Mucosa of descending colon (tissue), 3 donors: ENCODE data around the gene LRP10. TPM values are rescaled to one million over a fixed set of nuclear protein-coding genes. Genes with fewer than 3 reads are reported as not detected.

Source experiments
- ATAC-seq: fragments of 200-7000 bp; cut with Tn5 transposase; one replicate; pipeline ENCODE4 v1.9.1; 2020; ENCODE audit warnings: mild to moderate bottlenecking, moderate library complexity
- DNase-seq, 3 donors: peaks; one replicate each; pipeline ENCODE4 v3.0.0-alpha.2; 2020
- H3K36me3 ChIP-seq: fragments of 200-600 bp; one replicate; pipeline ENCODE4 v1.8.0; 2021; ENCODE audit warnings: low read depth, mild to moderate bottlenecking
- H3K4me1 ChIP-seq: fragments of 200-600 bp; one replicate; pipeline ENCODE4 v1.8.0; 2021; ENCODE audit warnings: low read depth, mild to moderate bottlenecking
- H3K4me3 ChIP-seq: fragments of 200-600 bp; one replicate; pipeline ENCODE4 v1.8.0; 2021; ENCODE audit warnings: mild to moderate bottlenecking
- H3K9me3 ChIP-seq: fragments of 200-600 bp; one replicate; pipeline ENCODE4 v1.8.0; 2021; ENCODE audit warnings: mild to moderate bottlenecking
- intact Hi-C, 2 donors: fragments of 100-400 bp; cut with DNase I in 1 of 2; cut with micrococcal nuclease in 1 of 2; formaldehyde crosslinking; loops; one replicate each; pipeline versions ENCODE4 v1.11.0 to v1.11.1; 2022; cut with DNase I, micrococcal nuclease
- total RNA-seq, 3 donors: library from RNA; stranded (reverse); fragmentation: NEBNext Ultra II Directional in 2 of 3; extraction: Animal tissue kit (Norgen Biotek cat#: 25700) in 2 of 3; gene quantifications; one replicate each; pipeline versions ENCODE4 v1.2.1 to v1.2.4, GENCODE V29; 2021 to 2023
- TF ChIP-seq, protein P1 (sequence below): fragments of 200-600 bp; IDR thresholded peaks from one replicate; pipeline ENCODE4 v1.8.0; 2022; ENCODE audit warnings: antibody characterized with exemption, mild to moderate bottlenecking
- donor health status: DM: no; HTN: no; CAD: no; lungs with moderate emphysema.
- donor health status: DM: no; HTN: no; CAD: no.
- donor health status: DM: no; HTN: yes; CAD: no.

Gene LRP10
- total RNA-seq, 3 donors from 2014 or later: 218 to 276 (median 245) TPM

DNA sequence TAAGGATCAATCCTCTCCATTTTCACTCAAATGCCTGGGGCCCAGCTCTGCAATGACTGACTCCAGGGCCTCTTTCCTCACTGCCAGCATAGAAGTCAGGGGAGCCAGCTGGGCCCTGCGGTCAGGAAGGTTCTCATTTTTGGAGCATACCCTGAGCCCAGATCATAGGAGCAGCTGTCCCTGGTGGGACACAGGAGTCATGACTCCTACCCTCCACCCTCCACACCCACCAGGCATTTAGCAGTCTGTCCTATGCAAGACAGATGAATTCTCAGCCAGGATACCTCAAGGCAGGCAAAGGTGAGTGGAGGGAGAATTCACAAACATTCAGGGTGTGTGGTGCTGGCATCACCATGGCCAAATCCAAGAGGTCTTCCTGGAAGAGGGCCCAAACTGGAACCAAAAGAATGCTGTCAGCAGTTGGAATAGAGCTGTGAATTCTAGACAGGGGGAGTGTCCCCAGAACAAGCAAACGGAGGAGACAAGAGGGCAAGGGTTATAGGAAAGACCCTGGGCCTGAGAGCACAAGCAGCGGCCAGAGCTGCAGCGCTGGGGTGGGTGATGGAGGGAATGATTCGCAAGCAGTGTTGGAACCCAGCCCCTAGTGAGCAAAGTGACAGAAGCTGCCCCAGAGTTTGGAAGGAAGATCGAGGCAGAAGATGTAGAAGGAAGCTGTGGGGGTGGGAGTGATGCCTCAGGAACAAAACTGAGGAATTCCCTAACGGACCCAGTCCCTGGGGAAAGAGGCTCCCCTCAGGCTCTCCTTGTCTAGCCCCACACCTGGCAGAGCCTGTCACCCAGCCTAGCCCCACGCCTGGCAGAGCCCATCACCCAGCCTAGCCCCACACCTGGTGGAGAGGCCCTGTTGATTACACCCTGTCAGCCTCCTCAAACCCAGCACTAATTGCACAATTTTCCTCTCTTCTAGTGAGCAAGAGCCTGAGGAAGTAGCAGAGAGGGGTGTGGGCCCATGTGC, 7.0 kb downstream of the LRP10 start:
- Histone ChIP-seq H3K4me1 (peaks cover 10% of the 10 kb centered on the region), H3K4me3 (no peak overlapping the region), H3K36me3 (peaks cover 28% of the 10 kb centered on the region), H3K9me3 (no peaks in the 10 kb centered on the region)
- DNase-seq (no peak), ATAC-seq (no peak)
- intact Hi-C loops: no loop called here
- TF ChIP-seq, protein P1, sequence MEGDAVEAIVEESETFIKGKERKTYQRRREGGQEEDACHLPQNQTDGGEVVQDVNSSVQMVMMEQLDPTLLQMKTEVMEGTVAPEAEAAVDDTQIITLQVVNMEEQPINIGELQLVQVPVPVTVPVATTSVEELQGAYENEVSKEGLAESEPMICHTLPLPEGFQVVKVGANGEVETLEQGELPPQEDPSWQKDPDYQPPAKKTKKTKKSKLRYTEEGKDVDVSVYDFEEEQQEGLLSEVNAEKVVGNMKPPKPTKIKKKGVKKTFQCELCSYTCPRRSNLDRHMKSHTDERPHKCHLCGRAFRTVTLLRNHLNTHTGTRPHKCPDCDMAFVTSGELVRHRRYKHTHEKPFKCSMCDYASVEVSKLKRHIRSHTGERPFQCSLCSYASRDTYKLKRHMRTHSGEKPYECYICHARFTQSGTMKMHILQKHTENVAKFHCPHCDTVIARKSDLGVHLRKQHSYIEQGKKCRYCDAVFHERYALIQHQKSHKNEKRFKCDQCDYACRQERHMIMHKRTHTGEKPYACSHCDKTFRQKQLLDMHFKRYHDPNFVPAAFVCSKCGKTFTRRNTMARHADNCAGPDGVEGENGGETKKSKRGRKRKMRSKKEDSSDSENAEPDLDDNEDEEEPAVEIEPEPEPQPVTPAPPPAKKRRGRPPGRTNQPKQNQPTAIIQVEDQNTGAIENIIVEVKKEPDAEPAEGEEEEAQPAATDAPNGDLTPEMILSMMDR: no peak

DNA sequence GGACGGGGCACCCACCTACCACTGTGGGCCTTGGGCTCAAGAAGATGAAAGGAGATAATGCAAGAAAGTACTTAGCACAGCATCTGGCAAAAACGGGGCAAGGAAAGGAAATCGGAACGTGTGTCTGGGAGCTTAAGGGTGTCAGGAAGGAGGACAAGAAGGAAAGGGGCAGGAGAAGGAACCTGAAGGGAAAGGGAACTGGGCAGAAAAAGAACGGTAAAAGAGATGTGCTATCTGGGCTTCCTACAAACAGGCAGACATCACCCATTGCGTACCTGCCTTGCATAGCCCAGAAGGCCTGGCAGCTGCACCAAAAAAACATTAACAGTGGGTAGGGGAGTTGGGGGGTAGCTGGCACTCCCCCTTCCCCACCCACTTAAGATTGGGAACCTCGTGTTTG, 10.5 kb downstream of the LRP10 start:
- TF ChIP-seq, protein P1: no peak
- DNase-seq (no peak), ATAC-seq (no peak)
- H3K9me3 ChIP-seq: no peaks in the 10 kb centered on the region
- H3K4me3 ChIP-seq: no peak overlapping the region
- peaks cover 10% of the 10 kb centered on the region for H3K36me3 ChIP-seq
- intact Hi-C loops: no loop called here
- H3K4me1 ChIP-seq: peaks cover 10% of the 10 kb centered on the region

DNA sequence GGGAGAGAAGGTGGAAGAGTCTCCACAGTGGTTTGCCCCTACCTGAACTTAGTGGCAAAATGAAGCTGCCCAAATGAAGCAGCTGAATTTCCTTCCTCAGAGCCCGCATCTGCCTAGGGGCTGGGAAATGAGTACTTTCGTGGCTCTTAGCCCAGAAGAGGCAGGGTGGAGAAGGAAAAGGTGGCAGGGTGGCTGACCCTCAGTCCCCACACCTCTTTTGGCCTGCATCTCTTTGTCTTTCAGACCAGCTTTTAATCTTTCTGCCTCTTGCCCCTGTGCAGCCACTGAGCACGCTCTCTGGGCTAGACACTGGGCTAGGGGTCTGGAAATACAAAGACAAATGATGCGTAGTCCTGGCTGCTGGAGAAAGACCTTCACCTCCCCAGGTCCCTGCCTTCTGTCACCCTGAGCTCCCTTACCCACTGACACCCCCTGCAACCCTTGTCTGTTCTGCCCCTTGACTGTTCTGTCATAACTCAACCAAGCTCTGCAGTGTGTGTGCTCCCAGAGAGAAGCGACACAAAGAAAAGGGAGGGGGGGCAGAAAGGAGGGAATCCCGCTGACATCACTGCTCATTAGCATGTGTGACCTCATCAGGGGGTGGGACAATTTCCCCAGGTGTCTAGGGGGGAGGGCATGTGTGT, 11.1 kb downstream of the LRP10 start:
- peaks cover 5% of the 10 kb centered on the region for H3K36me3 ChIP-seq
- H3K9me3 ChIP-seq: no peaks in the 10 kb centered on the region
- peak in 1 of 3 donors; percentile 56 for DNase-seq
- TF ChIP-seq, protein P1: no peak
- no peak overlapping the region for H3K4me3 ChIP-seq
- ATAC-seq: peak; percentile 26
- intact Hi-C loops: no loop called here
- peaks cover 13% of the 10 kb centered on the region for H3K4me1 ChIP-seq

- no peak for ATAC-seq
- DNase-seq: no peak
- intact Hi-C loops: no loop called here
- Histone ChIP-seq H3K9me3 (no peaks in the 10 kb centered on the region), H3K36me3 (peaks cover 5% of the 10 kb centered on the region), H3K4me3 (no peak within 1 kb of the TSS), H3K4me1 (peaks cover 20% of the 10 kb centered on the region)
- TF ChIP-seq, protein P1: no peak
Measured at GRCh38 chr14:22883173-22883976, 11.8 kb downstream of the LRP10 start, which contains the start of gene REM2. REM2 (plus strand) TSS chr14:22883222; CDS start chr14:22883288, 66 bp downstream.

DNA sequence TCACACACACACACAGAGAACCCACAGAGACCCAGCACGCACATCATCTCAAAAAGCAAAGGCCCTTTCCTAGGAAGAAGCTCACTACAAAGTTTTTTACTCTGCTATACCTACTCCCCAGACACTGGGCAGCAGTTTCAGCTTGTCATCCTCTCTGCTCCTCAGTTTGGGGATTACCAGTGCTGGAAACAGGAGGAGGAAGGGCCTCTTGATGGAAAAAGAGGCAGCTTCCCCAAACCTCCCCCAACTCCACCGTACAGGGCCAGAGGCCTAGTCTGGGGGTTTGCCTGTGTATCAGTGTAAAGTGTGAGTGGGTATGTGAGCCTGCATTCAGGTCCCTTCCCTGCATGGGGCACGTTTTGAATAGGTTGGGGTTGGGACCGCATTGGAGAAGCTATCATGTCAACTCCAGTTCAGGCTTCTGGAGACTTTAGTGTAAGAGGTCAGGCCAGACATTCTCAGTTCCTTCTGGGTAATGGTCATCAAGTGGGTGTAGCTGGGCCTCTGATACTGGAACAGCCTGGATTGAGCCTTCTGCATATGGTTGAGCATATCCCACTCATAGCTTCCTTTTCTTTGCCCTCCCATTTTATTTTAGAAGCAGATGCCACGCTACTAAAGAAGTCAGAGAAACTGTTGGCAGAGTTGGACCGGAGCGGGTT, 12.7 kb downstream of the LRP10 start:
- intact Hi-C loops: no loop called here
- no peaks in the 10 kb centered on the region for H3K9me3 ChIP-seq
- no peak for ATAC-seq
- peaks cover 23% of the 10 kb centered on the region for H3K4me1 ChIP-seq
- no peaks in the 10 kb centered on the region for H3K36me3 ChIP-seq
- TF ChIP-seq, protein P1: no peak
- DNase-seq: no peak
- no peak overlapping the region for H3K4me3 ChIP-seq
